Mammary epithelial cell (primary cell): ENCODE results near the gene TMEM143.

ENCODE experiments used
- CTCF ChIP-seq, 2 donors: IDR thresholded peaks in 1 of 2; conservative IDR thresholded peaks in 1 of 2; 2 replicates each; pipeline ENCODE4 v1.5.1; 2011 to 2012; ENCODE audit warnings: inconsistent platforms in 2 of 2, low read length in 2 of 2, mild to moderate bottlenecking in 2 of 2, control low read depth in 1 of 2, low read depth in 1 of 2; ENCODE audit not compliant: insufficient read depth in 1 of 2; ENCODE audit errors: extremely low read depth in 1 of 2
- EZH2 ChIP-seq: IDR thresholded peaks from 2 replicates; pipeline ENCODE4 v1.6.1; 2012; ENCODE audit warnings: low read length, inconsistent platforms, borderline replicate concordance

- TF ChIP-seq CTCF (conservative IDR thresholded peaks at IDR 0.05 in 1 of 2, IDR thresholded peaks at IDR 0.05 in 1 of 2; ENCODE audit: extremely low read depth in 1 of 2, insufficient read depth in 1 of 2, low read depth in 1 of 2, low read length in 2 of 2), result no peak
- TF ChIP-seq EZH2, result no peak
Observed at GRCh38 chr19:48338253-48338755, 25.4 kb downstream of the TMEM143 start.
